HUES64 (cell line): ENCODE results near the gene LNX2. TPM values are rescaled to one million over a fixed set of nuclear protein-coding genes. Genes with fewer than 3 reads are reported as not detected.

Experiments
- H3K27ac ChIP-seq: 2 replicates; pipeline ENCODE4 v1.7.0; 2013; ENCODE audit warnings: low read depth, low read length, inconsistent platforms
- H3K27me3 ChIP-seq: 2 replicates; pipeline ENCODE4 v1.6.1; 2013; ENCODE audit warnings: mild to moderate bottlenecking, low read length; ENCODE audit not compliant: insufficient read depth
- H3K36me3 ChIP-seq: 2 replicates; pipeline ENCODE4 v1.6.1; 2013; ENCODE audit warnings: mild to moderate bottlenecking, low read length; ENCODE audit not compliant: insufficient read depth
- H3K4me1 ChIP-seq: 2 replicates; pipeline ENCODE4 v1.6.1; 2013; ENCODE audit warnings: mild to moderate bottlenecking, low read length, moderate library complexity; ENCODE audit not compliant: insufficient read depth
- H3K4me3 ChIP-seq: 2 replicates; pipeline ENCODE4 v1.5.1; 2013; ENCODE audit warnings: mild to moderate bottlenecking, low read length, moderate library complexity
- H3K9ac ChIP-seq: 2 replicates; pipeline ENCODE4 v1.6.1; 2013; ENCODE audit warnings: mild to moderate bottlenecking, low read depth, low read length
- H3K9me3 ChIP-seq: 2 replicates; pipeline ENCODE4 v1.6.1; 2013; ENCODE audit warnings: low read depth, low read length; ENCODE audit not compliant: insufficient read depth
- WGBS: fragments of 150-250, 120-280 bp; methylation state at CpG from one replicate; pipeline ENCODE4 v1.1.7; 2013; ENCODE audit warnings: missing lambda C conversion rate; 5-methylcytosine and 5-hydroxymethylcytosine counted together
- polyA plus RNA-seq, 2 experiments: library from polyadenylated mRNA; stranded (reverse); fragments of 50-300 nt; gene quantifications; one replicate each; pipeline ENCODE4 v1.2.3, GENCODE V29; 2013

Gene LNX2
- polyA plus RNA-seq (2013, experiment 1 of 2) = 8.1 TPM
- polyA plus RNA-seq (2013, experiment 2 of 2) = 8.5 TPM

GRCh38 chr13:27620377-27621115 is at the start of gene LNX2:
LNX2 (minus strand) TSS chr13:27620529; CDS start chr13:27581703, 38,826 bp downstream.
- Histone ChIP-seq H3K27me3 (no peaks in the 10 kb centered on the region), H3K27ac (peak within 1 kb of the TSS; percentile 85), H3K4me1 (peaks cover 35% of the 10 kb centered on the region), H3K9ac (peak within 1 kb of the TSS; percentile 91), H3K36me3 (peaks cover 26% of the 10 kb centered on the region), H3K9me3 (no peaks in the 10 kb centered on the region), H3K4me3 (peak within 1 kb of the TSS; percentile 97)
- under 1% methylated on average over 79 of the region's 79 CpGs for WGBS

DNA sequence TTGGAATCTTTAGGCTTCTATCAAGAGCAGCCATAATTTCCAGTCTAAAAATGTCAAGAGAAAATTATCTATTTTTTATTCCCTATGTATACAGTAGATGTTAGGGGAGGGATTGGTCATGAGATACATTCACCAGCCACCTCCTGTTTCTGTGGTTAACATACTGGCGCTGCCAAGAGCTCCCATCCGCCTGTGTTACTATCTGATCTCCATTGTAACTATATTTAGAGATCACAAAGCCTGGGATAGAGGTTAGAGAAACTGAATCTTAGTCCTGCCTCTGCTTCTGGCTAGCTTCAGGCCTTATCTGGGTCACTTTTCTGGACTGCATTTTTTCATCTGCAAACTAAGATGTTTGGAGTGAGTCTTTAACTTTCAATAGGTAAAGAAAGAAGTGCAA is 47.6 kb upstream of the LNX2 start:
- no peak overlapping the region for H3K4me3 ChIP-seq
- WGBS = 95% methylated on average over 2 of the region's 2 CpGs
- H3K4me1 ChIP-seq = peaks cover 5% of the 10 kb centered on the region; the same call in 1 of the 2 replicates
- H3K27me3 ChIP-seq = no peaks in the 10 kb centered on the region
- no peak overlapping the region for H3K9ac ChIP-seq
- peaks cover 16% of the 10 kb centered on the region for H3K36me3 ChIP-seq
- H3K27ac ChIP-seq = no peak overlapping the region
- no peaks in the 10 kb centered on the region for H3K9me3 ChIP-seq

DNA sequence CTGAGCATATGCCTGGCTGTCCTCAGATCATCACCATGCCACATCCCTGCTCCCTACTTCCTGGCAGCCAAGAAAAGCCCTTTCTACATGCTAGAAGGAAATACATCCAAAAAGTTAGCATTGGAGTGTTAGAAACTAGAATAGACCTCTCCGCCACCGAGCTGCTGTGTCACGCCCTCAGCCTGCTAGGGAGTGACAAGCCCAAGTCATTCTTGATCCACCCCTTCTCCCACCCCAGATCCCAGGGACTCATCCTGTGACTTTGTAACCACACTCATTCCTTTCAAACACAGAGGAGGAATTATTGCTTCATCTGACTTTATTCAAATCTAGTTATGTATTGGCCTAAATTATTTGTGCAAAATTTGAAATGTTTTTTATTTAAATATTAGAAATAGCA is 46.6 kb upstream of the LNX2 start:
- Histone ChIP-seq H3K9me3 (no peaks in the 10 kb centered on the region), H3K27ac (no peak overlapping the region), H3K4me1 (peaks cover 5% of the 10 kb centered on the region; the same call in 1 of the 2 replicates), H3K27me3 (no peaks in the 10 kb centered on the region), H3K36me3 (peaks cover 16% of the 10 kb centered on the region), H3K9ac (no peak overlapping the region), H3K4me3 (no peak overlapping the region)
- 88% methylated on average over 3 of the region's 3 CpGs for WGBS

- Histone ChIP-seq H3K9ac (no peak overlapping the region), H3K27ac (no peak overlapping the region), H3K36me3 (peaks cover 16% of the 10 kb centered on the region), H3K4me3 (no peak overlapping the region), H3K9me3 (no peaks in the 10 kb centered on the region), H3K4me1 (peaks cover 5% of the 10 kb centered on the region; the same call in 1 of the 2 replicates), H3K27me3 (no peaks in the 10 kb centered on the region)
- WGBS = 94% methylated on average over 19 of the region's 19 CpGs
Measured at GRCh38 chr13:27665761-27666160, 45.4 kb upstream of the LNX2 start.

DNA sequence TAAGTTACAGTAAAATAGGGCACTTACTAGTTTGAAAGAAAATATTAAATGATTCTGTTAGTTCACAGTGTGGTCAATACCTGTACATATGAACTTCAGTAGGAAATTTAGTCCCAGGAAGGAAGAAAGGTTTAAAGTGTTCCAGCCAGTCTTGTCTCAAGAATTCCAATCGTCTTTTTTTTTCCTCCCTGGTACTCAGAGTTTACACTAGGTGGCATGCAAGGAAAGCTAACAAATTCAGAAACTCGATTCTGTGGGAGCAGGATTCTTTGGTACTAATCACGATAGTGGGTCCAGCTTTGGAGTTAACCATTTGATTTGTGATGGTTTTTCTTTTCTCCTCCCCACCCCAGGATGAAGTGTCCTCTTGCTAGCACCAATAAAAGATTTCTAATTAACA is 45.0 kb upstream of the LNX2 start:
- 89% methylated on average over 3 of the region's 3 CpGs for WGBS
- H3K9me3 ChIP-seq = no peaks in the 10 kb centered on the region
- H3K27me3 ChIP-seq = no peaks in the 10 kb centered on the region
- H3K36me3 ChIP-seq = peaks cover 16% of the 10 kb centered on the region
- no peak overlapping the region for H3K9ac ChIP-seq
- H3K4me3 ChIP-seq = no peak overlapping the region
- H3K4me1 ChIP-seq = peaks cover 5% of the 10 kb centered on the region; the same call in 1 of the 2 replicates
- no peak overlapping the region for H3K27ac ChIP-seq

DNA sequence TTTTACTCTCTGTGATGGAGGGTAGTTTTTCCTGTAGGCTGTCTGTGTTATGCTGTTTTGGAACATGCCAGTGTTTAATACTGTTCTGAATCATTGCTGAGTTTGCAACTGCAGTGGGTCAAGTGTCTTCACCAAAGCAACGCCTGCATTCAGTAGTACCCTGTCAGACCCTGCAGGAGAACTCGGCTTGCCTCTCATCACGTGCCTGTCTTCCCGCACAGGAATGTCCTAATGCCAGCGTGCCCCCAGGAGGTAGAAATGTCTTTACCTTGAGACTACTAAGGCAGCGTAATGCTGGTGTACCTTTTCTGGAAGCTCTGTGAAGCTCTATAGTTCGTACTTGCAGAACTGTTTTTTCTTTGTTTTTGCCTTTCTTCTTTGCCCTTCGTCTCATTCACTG is 43.6 kb upstream of the LNX2 start:
- H3K27ac ChIP-seq = no peak overlapping the region
- no peaks in the 10 kb centered on the region for H3K9me3 ChIP-seq
- H3K36me3 ChIP-seq = peaks cover 16% of the 10 kb centered on the region
- peaks cover 5% of the 10 kb centered on the region; the same call in 1 of the 2 replicates for H3K4me1 ChIP-seq
- WGBS = 77% methylated on average over 8 of the region's 8 CpGs
- H3K9ac ChIP-seq = no peak overlapping the region
- H3K4me3 ChIP-seq = no peak overlapping the region
- H3K27me3 ChIP-seq = no peaks in the 10 kb centered on the region

DNA sequence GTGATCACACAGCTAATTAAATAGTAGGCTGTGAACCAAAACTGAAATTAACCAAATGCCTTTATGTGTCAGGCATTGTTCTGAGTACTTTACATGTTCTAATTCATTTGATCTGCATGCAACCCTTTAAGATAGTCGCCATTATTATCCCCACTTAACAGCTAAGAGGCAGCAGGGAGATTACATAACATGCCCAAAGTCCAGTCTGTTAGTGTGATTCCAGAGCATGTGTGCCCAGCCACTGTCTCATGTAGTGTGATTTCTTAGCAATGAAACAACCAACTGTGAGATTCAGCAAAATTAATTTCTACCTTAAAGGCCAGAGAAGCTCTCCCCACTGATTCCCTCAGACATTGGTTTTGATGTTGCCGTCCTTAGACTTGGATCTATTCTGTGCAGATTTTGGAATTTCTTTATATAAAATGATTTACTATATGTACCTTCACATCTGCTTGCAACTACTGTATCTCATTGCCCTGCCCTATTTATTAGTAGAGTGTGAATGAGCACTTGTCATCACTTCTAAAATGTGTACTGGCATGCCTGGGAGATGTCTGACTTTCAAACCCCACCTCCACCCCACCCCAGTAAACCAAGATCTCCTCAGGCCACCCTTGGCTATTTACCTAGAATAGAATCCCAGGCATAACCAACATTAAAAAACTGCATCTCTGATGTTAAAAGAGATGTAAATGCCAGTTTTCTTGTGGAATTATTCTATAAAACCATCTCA is 42.6 kb upstream of the LNX2 start:
- H3K9ac ChIP-seq = no peak overlapping the region
- peaks cover 20% of the 10 kb centered on the region for H3K36me3 ChIP-seq
- 97% methylated on average over 2 of the region's 2 CpGs for WGBS
- H3K4me1 ChIP-seq = peaks cover 5% of the 10 kb centered on the region; the same call in 1 of the 2 replicates
- no peak overlapping the region for H3K4me3 ChIP-seq
- H3K27ac ChIP-seq = no peak overlapping the region
- H3K9me3 ChIP-seq = no peaks in the 10 kb centered on the region
- H3K27me3 ChIP-seq = no peaks in the 10 kb centered on the region

- H3K27me3 ChIP-seq = no peaks in the 10 kb centered on the region
- H3K27ac ChIP-seq = no peak overlapping the region
- peaks cover 5% of the 10 kb centered on the region; the same call in 1 of the 2 replicates for H3K4me1 ChIP-seq
- no peak overlapping the region for H3K4me3 ChIP-seq
- H3K9me3 ChIP-seq = no peaks in the 10 kb centered on the region
- no peak overlapping the region for H3K9ac ChIP-seq
- H3K36me3 ChIP-seq = peaks cover 13% of the 10 kb centered on the region
Measured at GRCh38 chr13:27661017-27661416, 40.7 kb upstream of the LNX2 start.

DNA sequence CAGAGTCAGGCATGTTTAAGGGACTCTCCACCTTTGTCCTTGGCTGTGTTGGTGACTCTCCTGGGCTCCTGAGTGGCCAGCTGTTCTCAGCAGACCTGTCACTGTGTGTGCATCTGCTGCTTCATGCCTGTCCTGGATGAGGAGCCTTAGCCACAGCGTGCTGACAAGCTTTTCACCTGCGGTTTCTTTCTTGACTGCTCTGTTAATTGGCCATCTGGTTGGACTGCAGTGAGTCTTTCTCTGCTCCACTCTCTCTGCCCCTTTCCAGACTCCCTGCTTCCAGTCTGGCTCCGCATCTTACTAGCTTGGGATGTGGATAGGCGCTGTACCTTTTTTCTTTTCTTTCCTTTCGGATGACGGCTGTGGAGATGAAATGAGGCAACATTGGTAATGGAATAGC is 40.2 kb upstream of the LNX2 start:
- H3K9me3 ChIP-seq = no peaks in the 10 kb centered on the region
- H3K27ac ChIP-seq = no peak overlapping the region
- H3K4me3 ChIP-seq = no peak overlapping the region
- H3K36me3 ChIP-seq = 0 out of 2 replicates have a peak, but pooled peaks cover 8% of the 10 kb centered on the region
- peaks cover 5% of the 10 kb centered on the region; the same call in 1 of the 2 replicates for H3K4me1 ChIP-seq
- H3K27me3 ChIP-seq = no peaks in the 10 kb centered on the region
- 86% methylated on average over 6 of the region's 6 CpGs for WGBS
- no peak overlapping the region for H3K9ac ChIP-seq

GRCh38 chr13:27659145-27659865 is 39.0 kb upstream of the LNX2 start:
- 85% methylated on average over 7 of the region's 7 CpGs for WGBS
- H3K4me1 ChIP-seq = peaks cover 5% of the 10 kb centered on the region; the same call in 1 of the 2 replicates
- H3K9me3 ChIP-seq = no peaks in the 10 kb centered on the region
- 0 out of 2 replicates have a peak, but pooled peaks cover 7% of the 10 kb centered on the region for H3K36me3 ChIP-seq
- H3K9ac ChIP-seq = no peak overlapping the region
- no peak overlapping the region for H3K4me3 ChIP-seq
- H3K27ac ChIP-seq = no peak overlapping the region
- no peaks in the 10 kb centered on the region for H3K27me3 ChIP-seq

DNA sequence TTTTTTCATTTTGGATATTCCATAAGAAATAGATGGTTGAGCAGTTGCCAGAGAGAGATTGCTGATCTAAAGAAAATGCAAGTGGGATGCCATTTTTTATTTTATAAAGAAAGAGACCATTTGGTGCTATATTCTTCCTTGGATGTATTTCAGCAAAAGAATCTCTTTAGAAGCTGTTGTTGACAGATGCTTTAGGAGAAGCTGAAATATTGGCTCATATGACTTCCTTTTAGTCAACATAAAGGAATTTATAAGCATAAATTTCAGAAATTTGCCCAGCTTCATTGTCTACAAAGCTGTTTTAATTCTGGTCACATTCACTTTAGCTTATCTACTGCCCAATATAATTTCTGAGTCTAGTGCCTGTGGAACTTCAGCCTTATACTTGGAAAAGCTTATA is 38.2 kb upstream of the LNX2 start:
- Histone ChIP-seq H3K36me3 (0 out of 2 replicates have a peak, but pooled peaks cover 10% of the 10 kb centered on the region), H3K4me1 (peaks cover 2% of the 10 kb centered on the region; the same call in 1 of the 2 replicates), H3K9me3 (no peaks in the 10 kb centered on the region), H3K4me3 (no peak overlapping the region), H3K27ac (no peak overlapping the region), H3K9ac (no peak overlapping the region), H3K27me3 (no peaks in the 10 kb centered on the region)
